ENCODE measurements around the gene SEMA6C. TPM values are rescaled to one million over a fixed set of nuclear protein-coding genes. Genes with fewer than 3 reads are reported as not detected.

Gene SEMA6C
- total and polyA plus RNA-seq, 2 of the 13 experiments (the other 11 are each of a cell fraction or from before 2014, with no cell fraction given), result 1.4 to 2.9 TPM

DNA sequence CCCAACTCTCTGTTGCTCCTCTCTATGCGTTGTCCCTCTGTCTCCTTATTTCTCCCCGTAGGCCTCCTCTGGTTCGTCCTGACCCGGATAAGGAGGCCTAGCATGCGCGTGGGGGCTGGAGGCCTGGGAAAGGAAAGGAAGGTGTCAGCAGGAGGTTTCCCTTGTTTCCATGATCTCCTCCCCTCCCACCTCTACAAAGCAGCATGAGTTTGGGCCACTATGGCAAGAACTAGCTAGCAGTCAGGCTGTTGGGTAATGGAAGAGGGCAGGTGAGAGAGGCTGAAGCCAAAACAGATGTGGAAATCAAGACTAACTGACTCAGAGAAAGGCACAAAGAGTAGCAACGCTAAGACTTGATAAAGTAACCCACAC lies 687 bp upstream of the SEMA6C start (continued):
- TF ChIP-seq ZBTB42 (CRISPR knock-in tag; IDR thresholded peaks at IDR 0.05) (no peak), HIVEP1 (CRISPR knock-in tag; IDR thresholded peaks at IDR 0.05) (no peak), MEIS1 (CRISPR knock-in tag; IDR thresholded peaks at IDR 0.05; ENCODE audit: borderline replicate concordance) (no peak), SKI (IDR thresholded peaks at IDR 0.05; ENCODE audit: partially characterized antibody) (no peak), ZNF251 (CRISPR knock-in tag; IDR thresholded peaks at IDR 0.05) (no peak), ZBTB14 (CRISPR knock-in tag; IDR thresholded peaks at IDR 0.05) (no peak), SP140L (CRISPR knock-in tag; IDR thresholded peaks at IDR 0.05; ENCODE audit: borderline replicate concordance) (no peak), PREB (CRISPR knock-in tag; IDR thresholded peaks at IDR 0.05) (no peak), ZNF382 (CRISPR knock-in tag; IDR thresholded peaks at IDR 0.05; ENCODE audit: borderline replicate concordance) (no peak), ZNF775 (CRISPR knock-in tag; IDR thresholded peaks at IDR 0.05; ENCODE audit: borderline replicate concordance) (0 out of 2 replicates have a peak, but pooled peaks have one; percentile 31), ZNF83 (CRISPR knock-in tag; IDR thresholded peaks at IDR 0.05; ENCODE audit: borderline replicate concordance) (no peak), MYC (CRISPR knock-in tag; IDR thresholded peaks at IDR 0.05; ENCODE audit: borderline replicate concordance) (no peak), DNMT3B (CRISPR knock-in tag; conservative IDR thresholded peaks at IDR 0.05) (no peak), TEAD2 (CRISPR knock-in tag; IDR thresholded peaks at IDR 0.05) (0 out of 2 replicates have a peak, but pooled peaks have one; percentile 60), CEBPB (IDR thresholded peaks at IDR 0.05; ENCODE audit: borderline replicate concordance, low read depth, low read length) (no peak), CENPT (CRISPR knock-in tag; IDR thresholded peaks at IDR 0.05; ENCODE audit: low read depth) (no peak), REL (CRISPR knock-in tag; conservative IDR thresholded peaks at IDR 0.05) (no peak), ZNF460 (CRISPR knock-in tag; IDR thresholded peaks at IDR 0.05; ENCODE audit: borderline replicate concordance) (no peak), PHF8 (CRISPR knock-in tag; IDR thresholded peaks at IDR 0.05) (no peak), GATA4 (IDR thresholded peaks at IDR 0.05; ENCODE audit: borderline replicate concordance, low read depth) (no peak), MAFK (conservative IDR thresholded peaks at IDR 0.05 in 1 of 2, IDR thresholded peaks at IDR 0.05 in 1 of 2; ENCODE audit: low read length in 2 of 2) (no peak), MIER3 (CRISPR knock-in tag; IDR thresholded peaks at IDR 0.05; ENCODE audit: borderline replicate concordance) (no peak), RBM39 (IDR thresholded peaks at IDR 0.05; ENCODE audit: low read depth, low read length, poor library complexity, severe bottlenecking) (no peak), ZNF605 (CRISPR knock-in tag; IDR thresholded peaks at IDR 0.05) (no peak), SP1 (IDR thresholded peaks at IDR 0.05) (no peak), SP1 (CRISPR knock-in tag; IDR thresholded peaks at IDR 0.05) (no peak), ZNF576 (CRISPR knock-in tag; IDR thresholded peaks at IDR 0.05) (no peak), ZNF589 (CRISPR knock-in tag; conservative IDR thresholded peaks at IDR 0.05) (no peak)
- TF ChIP-seq, protein P1, sequence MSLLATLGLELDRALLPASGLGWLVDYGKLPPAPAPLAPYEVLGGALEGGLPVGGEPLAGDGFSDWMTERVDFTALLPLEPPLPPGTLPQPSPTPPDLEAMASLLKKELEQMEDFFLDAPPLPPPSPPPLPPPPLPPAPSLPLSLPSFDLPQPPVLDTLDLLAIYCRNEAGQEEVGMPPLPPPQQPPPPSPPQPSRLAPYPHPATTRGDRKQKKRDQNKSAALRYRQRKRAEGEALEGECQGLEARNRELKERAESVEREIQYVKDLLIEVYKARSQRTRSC (CRISPR knock-in tag; IDR thresholded peaks at IDR 0.05; ENCODE audit: low read depth), result no peak
